ENCODE measurements around the gene ZNF362. TPM values are rescaled to one million over a fixed set of nuclear protein-coding genes. Genes with fewer than 3 reads are reported as not detected.

Gene ZNF362
- total RNA-seq, 1 donor, result 9.5 TPM

- no peak for DNase-seq (ENCODE audit: low read depth)
- H3K4me3 ChIP-seq (ENCODE audit: low read depth, low read length), result no peak overlapping the region
- no peak for TF ChIP-seq CTCF (IDR thresholded peaks at IDR 0.05; ENCODE audit: insufficient read depth, low read depth, low read length)
Measured at GRCh38 chr1:33294071-33295010, 38.0 kb downstream of the ZNF362 start.

GRCh38 chr1:33295023-33295422 is 38.7 kb downstream of the ZNF362 start:
- no peak overlapping the region for H3K4me3 ChIP-seq (ENCODE audit: low read depth, low read length)
- no peak for TF ChIP-seq CTCF (IDR thresholded peaks at IDR 0.05; ENCODE audit: insufficient read depth, low read depth, low read length)
- no peak for DNase-seq (ENCODE audit: low read depth)

- DNase-seq (ENCODE audit: low read depth), result peak; percentile 78
- no peak overlapping the region for H3K4me3 ChIP-seq (ENCODE audit: low read depth, low read length)
- peak; percentile 93 for TF ChIP-seq CTCF (IDR thresholded peaks at IDR 0.05; ENCODE audit: insufficient read depth, low read depth, low read length)
Measured at GRCh38 chr1:33295450-33296081, 39.3 kb downstream of the ZNF362 start.

DNA sequence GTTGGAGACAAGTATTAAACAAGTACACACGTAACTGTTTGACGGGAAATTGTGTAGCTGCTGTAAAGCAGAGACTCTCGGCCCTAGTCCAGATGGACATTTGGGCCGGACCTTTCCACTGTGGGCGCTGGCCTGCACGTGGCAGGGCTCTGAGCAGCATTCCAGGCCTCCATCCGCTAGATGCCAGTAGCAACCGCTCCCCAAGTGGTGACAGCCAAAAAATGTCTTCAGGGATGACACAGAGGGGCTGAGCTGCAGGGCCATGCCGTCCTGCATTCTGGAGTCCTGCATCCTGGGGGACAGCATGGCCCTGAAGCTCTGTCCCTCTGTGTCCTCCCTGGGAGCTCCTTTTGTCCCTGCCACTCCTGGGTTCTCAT is 39.8 kb downstream of the ZNF362 start:
- no peak for DNase-seq (ENCODE audit: low read depth)
- no peak for TF ChIP-seq CTCF (IDR thresholded peaks at IDR 0.05; ENCODE audit: insufficient read depth, low read depth, low read length)
- H3K4me3 ChIP-seq (ENCODE audit: low read depth, low read length), result no peak overlapping the region

DNA sequence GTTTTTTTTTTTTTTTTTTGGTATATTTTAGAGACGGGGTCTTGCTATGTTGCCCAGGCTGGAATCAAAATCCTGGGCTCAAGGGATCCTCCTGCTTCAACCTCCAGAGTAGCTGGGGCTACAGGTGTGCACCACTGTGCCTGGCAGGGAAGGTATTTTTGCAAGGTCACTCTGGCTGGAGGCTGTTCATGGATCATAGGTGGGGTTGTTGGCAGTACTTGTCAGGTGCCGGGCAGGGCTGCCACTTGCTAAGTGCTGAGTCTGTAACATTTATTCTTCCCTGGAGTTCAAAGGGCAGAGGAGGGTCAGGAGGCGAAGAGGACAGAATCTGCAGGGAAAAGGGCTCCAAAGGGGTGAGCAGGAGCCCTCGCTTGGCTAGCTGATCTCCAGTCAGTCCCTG is 40.5 kb downstream of the ZNF362 start:
- TF ChIP-seq CTCF (IDR thresholded peaks at IDR 0.05; ENCODE audit: insufficient read depth, low read depth, low read length), result no peak
- no peak for DNase-seq (ENCODE audit: low read depth)
- no peak overlapping the region for H3K4me3 ChIP-seq (ENCODE audit: low read depth, low read length)

GRCh38 chr1:33297911-33298622 is 41.8 kb downstream of the ZNF362 start:
- no peak overlapping the region for H3K4me3 ChIP-seq (ENCODE audit: low read depth, low read length)
- no peak for DNase-seq (ENCODE audit: low read depth)
- TF ChIP-seq CTCF (IDR thresholded peaks at IDR 0.05; ENCODE audit: insufficient read depth, low read depth, low read length), result no peak

Measured in fibroblast of villous mesenchyme (primary cell).